HCT116 (cell line): ENCODE data around the gene ASNSD1. TPM values are rescaled to one million over a fixed set of nuclear protein-coding genes. Genes with fewer than 3 reads are reported as not detected.

Experiments
- ATAC-seq: fragments of 200-7000 bp; cut with Tn5 transposase; 2 replicates; pipeline ENCODE4 v1.9.1; 2020; ENCODE audit warnings: mild to moderate bottlenecking, moderate library complexity
- BruUV-seq: library from RNA; stranded (reverse); fragments of 400-500 nt; replicated peaks from 2 replicates; lab custom pipeline; 2021; lab: Mats Ljungman, UMichigan
- CTCF ChIA-PET: fragments of 300-600 bp; sonication (Branson Sonifier 250); formaldehyde crosslinking; loops from one replicate; lab custom pipeline; 2021; ENCODE audit warnings: antibody characterized with exemption; lab: Charles Lee
- POLR2A ChIA-PET: fragments of 300-600, 350-600 bp; sonication (Branson Sonifier 250); formaldehyde crosslinking; loops from one replicate; lab custom pipeline; 2021; ENCODE audit warnings: antibody characterized with exemption; lab: Charles Lee
- RAD21 ChIA-PET, 2 experiments: fragments of 300-600 bp; sonication (Branson Sonifier 250); formaldehyde crosslinking; loops; one replicate each; lab custom pipeline; 2023; ENCODE audit warnings: low total read pairs in 2 of 2; ENCODE audit not compliant: uncharacterized antibody in 2 of 2, unreplicated experiment in 2 of 2, low non-redundant PET in 1 of 2; lab: Charles Lee
- DNase-seq: peaks from one replicate; pipeline ENCODE4 v3.0.0-alpha.2; 2010; ENCODE audit warnings: low read depth, low spot score
- H2AFZ ChIP-seq: fragments of 200-600 bp; shearing (Covaris generic), sonication (generic); 2 replicates; pipeline ENCODE4 v1.6.1; 2017; ENCODE audit warnings: low read depth, mixed run types, mixed read lengths, antibody characterized with exemption, low read length; ENCODE audit not compliant: poor library complexity, severe bottlenecking
- H3K27ac ChIP-seq: 2 replicates; pipeline ENCODE4 v1.5.1; 2012; ENCODE audit warnings: low read depth, low read length
- H3K27me3 ChIP-seq: fragments of 200-600 bp; sonication (generic); 2 replicates; pipeline ENCODE4 v1.6.1; 2016; ENCODE audit warnings: mixed run types, low read length, mixed read lengths; ENCODE audit not compliant: insufficient read depth
- H3K36me3 ChIP-seq, 2 experiments: fragments of 200-500 bp in 1 of 2; fragments of 200-600 bp in 1 of 2; sonication (Bioruptor generic) in 1 of 2; sonication (generic) in 1 of 2; 2 replicates each; pipeline versions ENCODE4 v1.5.1 to v1.6.1; 2014 to 2016; ENCODE audit warnings: low read length in 2 of 2, inconsistent platforms in 1 of 2, mixed read lengths in 1 of 2, mixed run types in 1 of 2; ENCODE audit not compliant: insufficient read depth in 2 of 2, control insufficient read depth in 1 of 2
- H3K4me1 ChIP-seq, 2 experiments: fragments of 200-600 bp in 1 of 2; sonication (generic) in 1 of 2; 2 replicates each; pipeline versions ENCODE4 v1.5.1 to v1.6.1; 2012 to 2017; ENCODE audit warnings: low read length in 2 of 2, inconsistent platforms in 1 of 2, mild to moderate bottlenecking in 1 of 2, mixed read lengths in 1 of 2, mixed run types in 1 of 2, moderate library complexity in 1 of 2; ENCODE audit not compliant: insufficient read depth in 2 of 2, control insufficient read depth in 1 of 2
- H3K4me2 ChIP-seq: fragments of 200-600 bp; sonication (generic); 2 replicates; pipeline ENCODE4 v1.6.1; 2017; ENCODE audit warnings: mixed run types, low read length, mixed read lengths
- H3K4me3 ChIP-seq, 2 experiments: fragments of 200-600 bp in 1 of 2; sonication (generic) in 1 of 2; replicated peaks in 1 of 2; 2 replicates each; pipeline ENCODE4 v1.5.1; 2011 to 2016; ENCODE audit warnings: low read length in 2 of 2, control low read depth in 1 of 2, low read depth in 1 of 2, mild to moderate bottlenecking in 1 of 2, mixed read lengths in 1 of 2, mixed run types in 1 of 2
- H3K79me2 ChIP-seq: fragments of 200-600 bp; sonication (generic); 2 replicates; pipeline ENCODE4 v1.6.1; 2017; ENCODE audit warnings: mild to moderate bottlenecking, mixed run types, low read length, moderate library complexity, mixed read lengths; ENCODE audit not compliant: insufficient read depth
- H3K9ac ChIP-seq: fragments of 200-600 bp; sonication (generic); 2 replicates; pipeline ENCODE4 v1.6.1; 2016; ENCODE audit warnings: low read length, mixed read lengths
- H3K9me2 ChIP-seq: fragments of 200-600 bp; sonication (generic), shearing (Covaris generic); 2 replicates; pipeline ENCODE4 v1.6.1; 2017; ENCODE audit warnings: mixed run types, mild to moderate bottlenecking, moderate library complexity; ENCODE audit not compliant: insufficient read depth
- H3K9me3 ChIP-seq, 2 experiments: fragments of 200-500 bp in 1 of 2; fragments of 200-600 bp in 1 of 2; sonication (Bioruptor generic) in 1 of 2; sonication (generic) in 1 of 2; 2 replicates each; pipeline ENCODE4 v1.6.1; 2014 to 2017; ENCODE audit warnings: low read length in 2 of 2, mixed read lengths in 2 of 2, inconsistent platforms in 1 of 2, low read depth in 1 of 2, mild to moderate bottlenecking in 1 of 2, mixed run types in 1 of 2, moderate library complexity in 1 of 2; ENCODE audit not compliant: control insufficient read depth in 1 of 2, insufficient read depth in 1 of 2
- H4K20me1 ChIP-seq: fragments of 200-600 bp; sonication (generic), shearing (Covaris generic); 2 replicates; pipeline ENCODE4 v1.6.1; 2017; ENCODE audit warnings: mixed run types, mild to moderate bottlenecking, moderate library complexity; ENCODE audit not compliant: insufficient read depth
- ATF3 ChIP-seq: IDR thresholded peaks from 2 replicates; pipeline ENCODE4 v1.6.1; 2012
- CEBPB ChIP-seq: IDR thresholded peaks from 2 replicates; pipeline ENCODE4 v1.6.1; 2012; ENCODE audit warnings: low read depth
- CTCF ChIP-seq, 3 experiments: fragments of 200-600 bp in 1 of 3; sonication (generic) in 1 of 3; IDR thresholded peaks in 2 of 3; conservative IDR thresholded peaks in 1 of 3; 2 replicates each; pipeline ENCODE4 v1.5.1; 2012 to 2017; ENCODE audit warnings: low read depth in 2 of 3, low read length in 2 of 3, antibody characterized with exemption in 1 of 3, borderline replicate concordance in 1 of 3, control low read depth in 1 of 3, mild to moderate bottlenecking in 1 of 3, mixed read lengths in 1 of 3, mixed run types in 1 of 3, moderate library complexity in 1 of 3; ENCODE audit not compliant: insufficient read depth in 1 of 3
- ELF1 ChIP-seq: IDR thresholded peaks from 2 replicates; pipeline ENCODE4 v1.6.1; 2012; ENCODE audit warnings: low read depth, borderline replicate concordance
- EZH2 ChIP-seq: fragments of 200-600 bp; sonication (generic); IDR thresholded peaks from 2 replicates; pipeline ENCODE4 v1.6.1; 2017; ENCODE audit warnings: antibody characterized with exemption, mixed run types
- FOSL1 ChIP-seq: IDR thresholded peaks from 2 replicates; pipeline ENCODE4 v1.6.1; 2012; ENCODE audit warnings: low read depth
- MAX ChIP-seq: IDR thresholded peaks from 2 replicates; pipeline ENCODE4 v1.6.1; 2012
- POLR2A ChIP-seq: IDR thresholded peaks from 2 replicates; pipeline ENCODE4 v1.7.0; 2011; ENCODE audit warnings: borderline replicate concordance; ENCODE audit not compliant: insufficient read depth, insufficient read length; ENCODE audit errors: extremely low read depth
- POLR2AphosphoS5 ChIP-seq: IDR thresholded peaks from 2 replicates; pipeline ENCODE4 v1.6.1; 2011; ENCODE audit warnings: mild to moderate bottlenecking, low read depth, low read length, moderate library complexity
- RAD21 ChIP-seq: IDR thresholded peaks from 2 replicates; pipeline ENCODE4 v1.6.1; 2012; ENCODE audit warnings: low read depth, mild to moderate bottlenecking
- REST ChIP-seq: IDR thresholded peaks from 2 replicates; pipeline ENCODE4 v1.6.1; 2012; ENCODE audit warnings: low read depth
- SP1 ChIP-seq: IDR thresholded peaks from 2 replicates; pipeline ENCODE4 v1.6.1; 2012; ENCODE audit warnings: low read depth
- SRF ChIP-seq: IDR thresholded peaks from 2 replicates; pipeline ENCODE4 v1.6.1; 2012; ENCODE audit warnings: low read depth
- TCF7L2 ChIP-seq: IDR thresholded peaks from 2 replicates; pipeline ENCODE4 v1.7.0; 2011; ENCODE audit warnings: borderline replicate concordance, inconsistent platforms; ENCODE audit not compliant: insufficient read depth, insufficient read length; ENCODE audit errors: extremely low read depth
- ZBTB33 ChIP-seq: IDR thresholded peaks from 2 replicates; pipeline ENCODE4 v1.6.1; 2011; ENCODE audit warnings: mild to moderate bottlenecking, low read length, moderate library complexity; ENCODE audit not compliant: insufficient replicate concordance; ENCODE audit errors: extremely low read depth
- ZFX ChIP-seq: fragments of 450-650 bp; IDR thresholded peaks from 2 replicates; pipeline ENCODE4 v1.6.1; 2017
- ZNF274 ChIP-seq: fragments of 200-500 bp; sonication (Bioruptor generic); IDR thresholded peaks from 2 replicates; pipeline ENCODE4 v1.6.1; 2014; ENCODE audit warnings: mild to moderate bottlenecking, low read depth, low read length, inconsistent platforms
- intact Hi-C: fragments of 100-400 bp; cut with micrococcal nuclease; formaldehyde crosslinking; loops from 2 replicates; pipeline ENCODE4 v1.10.0; 2022
- total RNA-seq: library from RNA; stranded (reverse); gene quantifications from one replicate; pipeline ENCODE4 v1.2.1, GENCODE V29; 2021; ENCODE audit not compliant: unreplicated experiment

ASNSD1 gene
- total RNA-seq, 1 experiment from 2014 or later, result 33.6 TPM

GRCh38 chr2:189661957-189662321 is 680 bp downstream of the ASNSD1 start (continued):
- TF ChIP-seq ATF3 (no peak), TCF7L2 (no peak), FOSL1 (no peak), MAX (no peak), RAD21 (no peak)

GRCh38 chr2:189662669-189663226 is 1.5 kb downstream of the ASNSD1 start:
- ATAC-seq, result no peak
- no peaks in the 10 kb centered on the region for H4K20me1 ChIP-seq
- no peak overlapping the region for H2AFZ ChIP-seq
- peaks cover 15 to 17% of the 10 kb centered on the region in 2 experiments; a peak in 3 of 4 replicates for H3K36me3 ChIP-seq
- ChIA-PET POLR2A (no interaction called here), RAD21 (no interaction called here), CTCF (interaction anchor here (0.5 to 1.4 kb wide), 3 partner anchors 100 to 879 kb away, joined by 3 to 5 read pairs (median 4); partner anchors contain the start of gene OSGEPL1)
- H3K4me3 ChIP-seq, result peak overlapping the region; percentile 73 to 92
- H3K4me1 ChIP-seq, result peaks cover 0 to 11% of the 10 kb centered on the region in 2 experiments; a peak in 2 of 4 replicates
- H3K27me3 ChIP-seq, result no peaks in the 10 kb centered on the region
- no peak for DNase-seq
- BruUV-seq, result no TSS peak
- no peaks in the 10 kb centered on the region for H3K9me2 ChIP-seq
- H3K79me2 ChIP-seq, result peaks cover 55% of the 10 kb centered on the region
- H3K9me3 ChIP-seq, result no peaks in the 10 kb centered on the region
- H3K4me2 ChIP-seq, result peak overlapping the region; percentile 84
- no peak overlapping the region for H3K27ac ChIP-seq
- H3K9ac ChIP-seq, result peak overlapping the region; percentile 88
- intact Hi-C loops, result loop anchor here (10.0 kb wide), 1 partner anchor 652 kb away; the partner anchor contains the start of gene HIBCH
- TF ChIP-seq REST (no peak), SP1 (no peak), ZBTB33 (no peak), EZH2 (no peak), POLR2A (no peak), TCF7L2 (no peak), SRF (no peak), POLR2AphosphoS5 (no peak), FOSL1 (no peak), ZNF274 (no peak), ELF1 (no peak), ZFX (no peak), CTCF (IDR thresholded peaks at IDR 0.05 in 2 of 3, conservative IDR thresholded peaks at IDR 0.05 in 1 of 3; ENCODE audit: borderline replicate concordance in 1 of 3, insufficient read depth in 1 of 3, low read depth in 2 of 3, low read length in 2 of 3) (no peak), CEBPB (no peak), ATF3 (no peak)
